GM21717 (cell line): ENCODE data around the gene IVNS1ABP.

ENCODE experiments used
- ATAC-seq: cut with Tn5 transposase; IDR thresholded peaks from one replicate; pipeline ENCODE4 v1.9.1; 2021; ENCODE audit warnings: mild to moderate bottlenecking, moderate library complexity; ENCODE audit not compliant: unreplicated experiment

The IVNS1ABP gene

DNA sequence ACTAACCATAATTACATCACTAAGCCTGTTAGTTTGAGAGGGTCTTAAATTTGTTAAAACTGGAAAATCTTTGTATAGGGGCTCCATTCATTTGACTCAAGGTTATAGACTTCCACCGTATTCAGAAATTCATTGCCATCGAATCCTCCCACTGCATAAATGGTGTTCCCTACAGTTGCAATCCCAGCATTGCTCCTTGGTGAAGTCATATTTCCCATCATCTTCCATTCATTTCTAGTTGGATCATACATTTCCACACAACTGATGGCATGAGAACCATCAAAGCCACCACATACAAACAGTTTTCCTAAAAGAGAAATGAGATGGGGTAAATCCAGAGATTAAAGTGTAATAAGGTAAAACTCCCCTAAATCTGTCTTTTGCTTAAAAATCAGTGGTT is 19.1 kb downstream of the IVNS1ABP start:
- no peak for ATAC-seq

DNA sequence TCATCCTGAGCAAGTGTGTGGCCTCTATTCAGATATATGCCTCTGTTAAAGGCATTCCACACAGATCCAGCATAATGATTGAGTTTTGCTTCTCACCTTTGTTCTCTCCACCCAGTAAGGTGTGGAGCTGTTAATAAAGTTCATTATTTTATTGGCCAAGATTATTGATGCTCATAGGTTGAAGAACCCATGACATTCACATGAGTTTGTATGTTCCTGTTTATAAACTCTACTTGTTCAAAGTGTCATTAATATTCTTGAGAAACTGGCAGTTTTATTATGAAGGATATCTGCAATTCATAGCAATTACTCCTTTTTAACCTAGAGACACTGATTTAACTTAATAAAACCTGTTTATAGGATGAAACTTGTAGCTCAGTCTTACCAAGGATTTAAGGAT is 22.0 kb downstream of the IVNS1ABP start:
- no peak for ATAC-seq

DNA sequence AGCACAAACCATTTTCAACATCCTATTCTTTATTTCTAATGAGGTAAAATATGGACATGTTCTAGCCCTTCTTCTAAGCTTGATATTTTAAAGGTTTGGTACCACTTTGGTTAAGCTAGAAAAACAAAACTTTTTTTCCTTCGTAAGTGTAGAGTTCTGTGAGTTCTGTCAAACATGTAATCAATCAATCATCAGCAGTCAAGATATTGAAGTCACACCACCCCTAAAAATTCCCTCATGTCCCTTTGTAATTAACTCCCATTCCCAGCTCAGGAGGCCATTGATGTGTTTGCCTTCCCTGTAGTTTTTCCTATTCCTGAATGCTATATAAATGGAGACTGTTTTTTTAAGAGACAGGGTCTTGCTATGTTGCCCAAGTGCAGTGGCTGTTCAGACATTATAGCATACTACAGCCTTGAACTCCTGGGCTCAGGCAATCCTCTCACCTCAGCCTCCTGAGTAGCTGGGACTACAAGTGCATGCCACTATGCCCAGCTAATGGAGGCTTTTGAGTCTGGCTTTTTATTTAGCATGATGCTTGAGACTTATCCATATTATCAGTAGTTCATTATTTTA is 23.0 kb downstream of the IVNS1ABP start:
- no peak for ATAC-seq

DNA sequence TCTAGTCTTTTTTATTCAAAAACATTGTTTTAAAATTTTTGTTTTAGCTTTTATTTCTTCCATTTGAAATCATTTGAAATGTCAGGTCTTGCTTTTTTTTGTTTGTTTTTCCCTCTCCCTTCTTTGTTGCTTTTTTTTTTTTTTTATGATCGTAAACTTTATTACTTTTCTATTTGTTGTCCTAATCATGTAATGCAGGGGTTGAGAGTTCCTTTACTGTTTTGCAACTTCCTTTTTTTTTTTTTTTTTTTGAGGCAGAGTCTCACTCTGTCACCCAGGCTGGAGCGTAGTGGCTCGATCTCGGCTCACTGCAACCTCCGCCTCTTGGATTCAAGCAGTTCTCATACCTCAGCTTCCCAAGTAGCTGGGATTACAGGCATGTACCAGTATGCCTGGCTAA is 24.8 kb downstream of the IVNS1ABP start:
- ATAC-seq: no peak

DNA sequence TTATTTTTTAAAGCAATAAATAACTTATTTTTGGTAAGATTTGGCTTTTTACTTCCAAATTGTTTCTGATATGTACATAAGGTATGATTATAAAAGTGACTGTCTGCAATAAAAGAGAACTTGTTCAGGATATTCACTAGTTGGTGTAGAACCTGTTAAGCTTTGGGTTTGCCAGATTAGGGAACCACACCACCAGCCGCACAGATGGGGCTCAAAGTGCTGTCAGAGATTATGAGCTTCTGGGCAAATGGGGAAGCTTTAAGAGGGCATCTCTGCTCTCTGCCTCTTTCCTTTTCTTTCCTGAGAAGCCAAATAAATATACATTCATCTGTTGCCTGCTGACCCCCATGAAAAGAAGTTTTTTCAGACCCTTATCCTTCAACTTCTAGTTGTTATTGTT is 25.4 kb downstream of the IVNS1ABP start:
- ATAC-seq: no peak

GRCh38 chr1:185291159-185291558 is 25.9 kb downstream of the IVNS1ABP start:
- no peak for ATAC-seq

DNA sequence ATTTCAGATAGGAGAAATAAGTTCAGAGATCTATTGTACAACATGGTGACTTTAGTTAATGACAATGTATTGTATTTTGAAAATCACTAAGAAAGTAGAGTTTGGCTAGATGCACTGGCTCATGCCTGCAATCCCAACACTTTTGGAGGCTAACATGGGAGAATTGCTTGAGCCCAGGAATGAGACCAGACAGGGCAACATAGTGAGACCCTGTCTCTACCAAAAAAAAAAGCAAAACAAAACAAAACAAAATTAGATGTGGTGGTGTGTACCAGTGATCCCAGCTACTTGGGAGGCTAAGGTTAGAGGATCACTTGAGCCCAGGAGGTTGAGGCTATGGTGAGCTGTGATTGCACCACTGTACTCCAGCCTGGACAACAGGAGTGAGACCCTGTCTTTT is 27.2 kb downstream of the IVNS1ABP start:
- ATAC-seq: no peak

DNA sequence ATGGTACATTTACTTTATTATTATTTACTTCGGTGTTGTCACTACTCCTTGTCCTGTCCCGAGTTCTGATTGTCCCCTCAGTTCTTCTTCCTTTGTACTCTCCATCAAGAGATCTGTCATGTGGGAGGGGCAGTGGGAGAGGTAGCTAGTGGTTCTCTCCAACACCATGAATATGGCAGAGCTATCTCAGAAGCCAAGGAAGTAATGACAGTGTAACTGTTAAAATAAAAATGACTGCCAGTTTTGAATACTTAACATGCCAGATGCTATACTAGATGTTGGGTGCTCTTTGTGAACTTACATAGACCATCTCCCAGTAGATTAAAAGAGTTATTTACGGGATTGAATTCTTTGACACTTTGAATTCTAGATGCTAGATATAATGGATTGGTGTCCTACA is 28.6 kb downstream of the IVNS1ABP start:
- no peak for ATAC-seq

DNA sequence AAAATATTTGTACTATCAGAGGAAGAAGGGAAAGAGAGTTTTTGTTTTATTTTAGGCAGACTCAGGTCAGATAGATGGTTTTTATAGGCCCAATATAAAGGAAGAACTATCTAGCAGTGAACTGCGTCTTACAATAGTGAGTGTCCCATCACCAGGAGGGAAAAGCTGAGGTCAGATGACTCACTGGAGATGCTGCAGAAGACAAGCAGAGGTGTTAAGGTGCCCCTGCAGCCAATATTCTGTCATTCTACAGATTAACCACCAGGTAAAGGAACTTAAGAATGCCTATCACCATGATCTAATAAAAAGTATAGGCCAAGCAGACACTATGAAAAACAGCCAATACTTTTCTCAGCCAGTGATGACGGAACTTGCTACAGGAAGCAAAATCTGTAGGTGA is 29.6 kb downstream of the IVNS1ABP start:
- no peak for ATAC-seq

DNA sequence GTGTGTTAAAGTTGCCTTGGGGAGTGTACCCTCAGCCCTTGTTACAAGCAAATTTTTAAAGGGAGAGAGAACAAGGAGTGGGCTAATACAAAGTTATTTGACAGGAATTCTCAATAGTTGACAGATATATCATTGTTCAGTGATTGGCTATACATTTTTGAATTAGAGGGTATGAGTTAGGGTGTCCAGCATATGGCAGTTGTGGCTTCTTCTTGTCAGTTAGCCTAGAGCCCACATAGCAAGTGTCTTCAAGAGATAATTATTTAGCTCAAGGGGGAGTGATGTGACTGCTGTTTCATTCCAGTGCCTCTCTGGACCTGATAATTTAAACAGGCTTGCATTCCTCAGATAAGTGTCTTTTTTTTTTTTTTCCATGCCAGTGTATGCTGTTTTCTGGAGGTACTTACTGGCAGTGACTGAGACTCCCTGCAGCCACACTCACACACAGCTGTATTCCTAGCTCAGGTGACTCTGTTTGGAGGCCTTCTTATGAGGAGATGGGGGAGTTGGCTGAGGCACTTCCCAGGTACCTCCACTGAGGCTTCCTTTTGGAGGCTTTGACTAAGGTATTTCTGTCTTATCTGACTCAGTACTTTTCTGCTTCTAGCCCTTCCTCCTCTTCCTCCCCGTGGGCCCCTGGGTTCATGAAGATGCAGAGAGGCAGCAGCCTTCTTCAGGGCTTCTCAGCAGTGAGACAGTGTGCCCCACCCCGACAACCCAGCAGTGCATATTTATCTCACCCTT is 32.3 kb downstream of the IVNS1ABP start:
- ATAC-seq: no peak

DNA sequence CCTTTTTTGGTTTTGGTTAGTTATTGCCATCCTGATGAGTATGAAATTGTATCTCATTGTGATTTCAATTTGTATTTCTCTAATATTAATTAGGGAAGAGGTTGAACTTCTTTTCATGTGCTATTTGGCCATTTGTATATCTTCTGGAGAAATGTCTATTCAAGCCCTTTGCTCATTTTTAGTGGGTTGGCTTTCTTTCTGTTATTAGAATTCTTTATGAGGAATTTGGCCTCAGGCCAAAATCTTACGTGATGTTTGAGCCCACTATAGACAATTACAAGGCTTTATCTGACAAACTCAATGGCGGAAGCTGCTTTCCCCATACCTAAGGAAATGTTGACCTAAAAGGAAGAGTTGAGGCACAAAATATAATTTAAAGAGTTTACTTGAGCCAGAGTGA is 32.9 kb downstream of the IVNS1ABP start:
- ATAC-seq: no peak

GRCh38 chr1:185281245-185281644 is 35.8 kb downstream of the IVNS1ABP start:
- ATAC-seq: peak; percentile 49

GRCh38 chr1:185280589-185280988 is 36.5 kb downstream of the IVNS1ABP start:
- no peak for ATAC-seq

DNA sequence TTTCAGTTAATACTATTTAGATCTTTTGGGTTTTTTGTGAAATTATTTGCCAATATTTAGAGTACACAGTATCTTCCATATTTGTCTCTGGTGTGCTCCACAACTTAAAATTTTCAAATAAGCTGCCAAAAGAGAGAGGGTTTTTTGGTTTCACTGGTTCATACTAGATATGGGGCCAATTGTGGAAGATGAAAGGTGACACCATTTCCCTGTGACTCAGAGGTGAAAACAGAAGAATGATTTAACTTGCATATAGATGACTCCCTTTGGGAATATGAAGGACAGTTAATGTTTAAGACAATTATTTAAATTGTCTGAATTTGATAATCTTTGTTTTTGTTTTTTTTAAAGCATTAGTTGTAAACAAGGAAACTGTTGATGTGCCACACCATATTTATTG is 37.5 kb downstream of the IVNS1ABP start:
- ATAC-seq: no peak

- no peak for ATAC-seq
Measured at GRCh38 chr1:185271921-185272320, 45.1 kb downstream of the IVNS1ABP start.

- ATAC-seq: no peak
Measured at GRCh38 chr1:185268352-185268751, 48.7 kb downstream of the IVNS1ABP start.

GRCh38 chr1:185267701-185268100 is 49.3 kb downstream of the IVNS1ABP start:
- ATAC-seq: no peak

DNA sequence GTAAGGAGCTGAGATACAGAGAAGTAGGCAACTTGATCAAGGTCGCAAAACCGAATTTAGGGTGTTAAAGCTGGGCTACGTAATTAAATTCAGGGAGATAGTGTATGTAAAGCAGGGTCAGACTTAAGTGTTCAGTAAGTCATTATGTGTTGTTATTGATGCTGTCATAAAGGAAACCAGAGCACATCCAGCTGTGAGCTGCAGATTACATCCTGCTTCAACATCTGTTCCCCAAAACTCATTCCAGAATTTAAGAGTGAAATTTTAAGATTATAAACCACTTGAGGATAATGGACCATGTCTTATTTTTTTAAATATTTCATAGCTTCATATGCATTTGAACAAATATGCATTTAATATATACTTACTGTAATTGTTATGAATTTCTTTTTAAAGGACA is 49.7 kb downstream of the IVNS1ABP start:
- no peak for ATAC-seq

DNA sequence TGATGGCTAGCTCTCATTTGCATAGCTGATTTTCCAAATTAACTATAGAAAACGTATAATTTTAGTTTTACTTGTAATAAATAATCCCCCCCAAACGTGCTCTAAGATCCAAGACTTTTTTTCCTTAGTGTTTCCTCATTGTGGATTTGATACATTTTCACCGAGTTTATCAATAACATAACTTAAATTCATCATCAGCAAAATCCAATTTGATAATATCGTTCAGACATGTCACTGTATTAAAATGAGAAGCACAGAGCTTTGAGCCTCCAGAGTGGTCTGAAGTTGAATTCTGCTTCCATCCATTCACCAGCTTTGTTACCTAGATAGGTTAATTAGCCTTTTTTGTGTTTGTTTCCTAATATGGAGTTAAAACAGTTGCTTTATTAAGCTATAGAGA is 51.7 kb downstream of the IVNS1ABP start:
- no peak for ATAC-seq

DNA sequence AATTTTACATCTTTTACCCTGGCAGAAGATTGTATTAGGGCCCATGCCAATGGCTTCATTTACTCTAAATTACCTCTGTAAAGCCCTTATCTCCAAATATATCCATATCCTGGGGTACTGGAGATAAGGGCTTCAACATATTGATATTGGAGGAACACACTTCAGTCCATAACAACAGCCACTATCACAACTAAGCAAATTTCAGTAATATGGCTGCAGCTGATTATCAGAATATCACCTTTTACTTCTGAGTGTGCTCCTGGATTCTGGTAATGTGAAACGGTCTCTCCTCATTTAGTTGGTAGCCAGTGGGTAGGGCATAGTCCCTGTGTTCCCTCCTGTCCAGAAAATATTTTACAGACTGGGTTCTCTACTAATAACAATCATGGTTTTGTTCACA is 53.3 kb downstream of the IVNS1ABP start:
- ATAC-seq: no peak

GRCh38 chr1:185263292-185263691 is 53.8 kb downstream of the IVNS1ABP start:
- no peak for ATAC-seq

GRCh38 chr1:185262151-185262550 is 54.9 kb downstream of the IVNS1ABP start:
- no peak for ATAC-seq

DNA sequence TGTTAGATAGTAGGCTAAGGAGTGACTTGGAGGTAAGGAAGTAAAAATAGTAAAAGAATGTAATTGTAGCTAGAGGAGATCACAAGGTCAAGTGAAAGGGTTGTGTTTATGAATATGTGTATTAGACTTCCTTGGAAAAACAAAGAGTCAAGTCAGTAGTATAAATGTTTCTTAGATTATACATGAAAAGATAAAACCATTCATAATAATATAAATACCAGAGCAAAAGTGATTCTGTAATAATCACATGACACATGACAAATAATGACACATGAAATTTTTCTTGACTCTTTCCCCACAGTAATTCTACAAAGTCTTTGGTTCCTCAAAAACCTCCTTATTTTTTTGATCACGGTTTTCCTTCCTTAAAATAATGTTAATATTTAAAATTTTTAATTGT is 56.4 kb downstream of the IVNS1ABP start:
- no peak for ATAC-seq
